SJSA1 (cell line): ENCODE results near the gene TMEM131L. TPM values are rescaled to one million over a fixed set of nuclear protein-coding genes. Genes with fewer than 3 reads are reported as not detected.
A peak's percentile ranks its signal among the peaks of the same experiment; 100 is the strongest.
"Not testable (repeated sequence)": the region's sequence is repeated elsewhere in the genome, so short reads cannot be mapped to it uniquely, and the experiment has no call there.

Experiments used
- DNase-seq, 2 experiments: peaks; one replicate each; pipeline ENCODE4 v3.0.0-alpha.2; 2015 to 2020; ENCODE audit warnings: low spot score in 2 of 2, low read depth in 1 of 2
- H3K27ac ChIP-seq: fragments of 250-450 bp; sonication (Bioruptor Pico); 2 replicates; pipeline ENCODE4 v1.5.1; 2020; ENCODE audit warnings: mild to moderate bottlenecking, moderate library complexity
- H3K27me3 ChIP-seq: fragments of 250-450 bp; sonication (Bioruptor Pico); replicated peaks from 2 replicates; pipeline ENCODE4 v1.5.1; 2020; ENCODE audit warnings: mild to moderate bottlenecking, moderate library complexity
- H3K36me3 ChIP-seq: fragments of 250-450 bp; sonication (Bioruptor Pico); 2 replicates; pipeline ENCODE4 v1.5.1; 2020; ENCODE audit warnings: mild to moderate bottlenecking
- H3K4me1 ChIP-seq: fragments of 250-450 bp; sonication (Bioruptor Pico); replicated peaks from 2 replicates; pipeline ENCODE4 v1.6.1; 2021; ENCODE audit warnings: mild to moderate bottlenecking
- H3K4me3 ChIP-seq: fragments of 250-450 bp; sonication (Bioruptor Pico); 2 replicates; pipeline ENCODE4 v1.5.1; 2020; ENCODE audit warnings: mild to moderate bottlenecking
- H3K9me3 ChIP-seq: fragments of 250-450 bp; sonication (Bioruptor Pico); replicated peaks from 2 replicates; pipeline ENCODE4 v1.5.1; 2020; ENCODE audit warnings: mild to moderate bottlenecking
- total RNA-seq: library from RNA; depleted of rRNA; stranded (reverse); fragments of >200 nt; shearing (Covaris generic); gene quantifications from 2 replicates; pipeline ENCODE4 v1.2.3, GENCODE V29; 2014

TMEM131L gene
- total RNA-seq, 1 experiment from 2014 or later, result 12.7 TPM

GRCh38 chr4:153458969-153459368 is 7.2 kb upstream of the TMEM131L start:
- Histone ChIP-seq H3K4me3 (no peak overlapping the region), H3K4me1 (no peaks in the 10 kb centered on the region), H3K9me3 (no peaks in the 10 kb centered on the region), H3K36me3 (no peaks in the 10 kb centered on the region), H3K27me3 (no peaks in the 10 kb centered on the region), H3K27ac (no peak overlapping the region)
- DNase-seq, result no peak

- not testable (repeated sequence) for H3K27me3 ChIP-seq, H3K9me3 ChIP-seq, H3K4me3 ChIP-seq, H3K4me1 ChIP-seq, H3K27ac ChIP-seq, DNase-seq, H3K36me3 ChIP-seq
Observed at GRCh38 chr4:153461549-153461948, 4.6 kb upstream of the TMEM131L start.

GRCh38 chr4:153464068-153464467 is 2.1 kb upstream of the TMEM131L start:
- DNase-seq, result no peak
- Histone ChIP-seq H3K27ac (no peak overlapping the region), H3K36me3 (no peaks in the 10 kb centered on the region), H3K4me3 (no peak overlapping the region), H3K9me3 (no peaks in the 10 kb centered on the region), H3K27me3 (no peaks in the 10 kb centered on the region), H3K4me1 (peaks cover 27% of the 10 kb centered on the region)

- no peak for DNase-seq
- Histone ChIP-seq H3K27me3 (no peaks in the 10 kb centered on the region), H3K36me3 (no peaks in the 10 kb centered on the region), H3K4me3 (peak overlapping the region; percentile 81), H3K9me3 (no peaks in the 10 kb centered on the region), H3K4me1 (peaks cover 27% of the 10 kb centered on the region), H3K27ac (no peak overlapping the region)
Observed at GRCh38 chr4:153465140-153465539, 1.0 kb upstream of the TMEM131L start.

- H3K27ac ChIP-seq, result no peak overlapping the region
- peak overlapping the region; percentile 81 for H3K4me3 ChIP-seq
- H3K9me3 ChIP-seq, result no peaks in the 10 kb centered on the region
- no peaks in the 10 kb centered on the region for H3K36me3 ChIP-seq
- H3K4me1 ChIP-seq, result peaks cover 27% of the 10 kb centered on the region
- DNase-seq, result peak; percentile 60 to 71
- H3K27me3 ChIP-seq, result no peaks in the 10 kb centered on the region
Observed at GRCh38 chr4:153465615-153466080, 512 bp upstream of the TMEM131L start.

- no peak for DNase-seq
- Histone ChIP-seq H3K4me1 (peaks cover 27% of the 10 kb centered on the region), H3K4me3 (peak overlapping the region; percentile 81), H3K9me3 (no peaks in the 10 kb centered on the region), H3K27me3 (no peaks in the 10 kb centered on the region), H3K27ac (no peak overlapping the region), H3K36me3 (no peaks in the 10 kb centered on the region)
Observed at GRCh38 chr4:153466949-153467896, 1.1 kb downstream of the TMEM131L start.

- Histone ChIP-seq H3K4me3 (peak overlapping the region; percentile 81), H3K27ac (no peak overlapping the region), H3K27me3 (no peaks in the 10 kb centered on the region), H3K4me1 (peaks cover 27% of the 10 kb centered on the region), H3K9me3 (no peaks in the 10 kb centered on the region), H3K36me3 (no peaks in the 10 kb centered on the region)
- no peak for DNase-seq
Observed at GRCh38 chr4:153467897-153468262, 1.7 kb downstream of the TMEM131L start.

- H3K4me1 ChIP-seq, result peaks cover 27% of the 10 kb centered on the region
- no peak for DNase-seq
- no peak overlapping the region for H3K4me3 ChIP-seq
- no peaks in the 10 kb centered on the region for H3K9me3 ChIP-seq
- H3K36me3 ChIP-seq, result no peaks in the 10 kb centered on the region
- no peak overlapping the region for H3K27ac ChIP-seq
- H3K27me3 ChIP-seq, result no peaks in the 10 kb centered on the region
Observed at GRCh38 chr4:153468587-153468986, 2.4 kb downstream of the TMEM131L start.

GRCh38 chr4:153469031-153469430 is 2.9 kb downstream of the TMEM131L start:
- no peaks in the 10 kb centered on the region for H3K27me3 ChIP-seq
- no peak for DNase-seq
- no peaks in the 10 kb centered on the region for H3K36me3 ChIP-seq
- H3K9me3 ChIP-seq, result no peaks in the 10 kb centered on the region
- no peak overlapping the region for H3K27ac ChIP-seq
- no peak overlapping the region for H3K4me3 ChIP-seq
- H3K4me1 ChIP-seq, result peaks cover 27% of the 10 kb centered on the region

- H3K36me3 ChIP-seq, H3K27ac ChIP-seq, H3K4me3 ChIP-seq, H3K9me3 ChIP-seq, DNase-seq, H3K27me3 ChIP-seq: not testable (repeated sequence)
- H3K4me1 ChIP-seq, result peaks cover 19% of the 10 kb centered on the region
Observed at GRCh38 chr4:153471071-153471697, 5.0 kb downstream of the TMEM131L start.

GRCh38 chr4:153471698-153472093 is 5.5 kb downstream of the TMEM131L start:
- no peaks in the 10 kb centered on the region for H3K27me3 ChIP-seq
- H3K4me3 ChIP-seq, result no peak overlapping the region
- DNase-seq, result no peak
- no peaks in the 10 kb centered on the region for H3K9me3 ChIP-seq
- H3K4me1 ChIP-seq, result peaks cover 19% of the 10 kb centered on the region
- H3K36me3 ChIP-seq, result no peaks in the 10 kb centered on the region
- H3K27ac ChIP-seq, result no peak overlapping the region

GRCh38 chr4:153472122-153473037 is 6.2 kb downstream of the TMEM131L start:
- Histone ChIP-seq H3K4me1 (peaks cover 16% of the 10 kb centered on the region), H3K27ac (no peak overlapping the region), H3K27me3 (no peaks in the 10 kb centered on the region), H3K9me3 (no peaks in the 10 kb centered on the region), H3K36me3 (no peaks in the 10 kb centered on the region), H3K4me3 (no peak overlapping the region)
- no peak for DNase-seq

GRCh38 chr4:153474251-153474650 is 8.1 kb downstream of the TMEM131L start:
- H3K4me1 ChIP-seq, result no peaks in the 10 kb centered on the region
- no peaks in the 10 kb centered on the region for H3K9me3 ChIP-seq
- no peak overlapping the region for H3K4me3 ChIP-seq
- DNase-seq, result no peak
- H3K36me3 ChIP-seq, result no peaks in the 10 kb centered on the region
- no peak overlapping the region for H3K27ac ChIP-seq
- no peaks in the 10 kb centered on the region for H3K27me3 ChIP-seq
